Measurements from ENCODE around the gene TCF7L2. TPM values are rescaled to one million over a fixed set of nuclear protein-coding genes. Genes with fewer than 3 reads are reported as not detected.
"Not testable (repeated sequence)": the region's sequence is repeated elsewhere in the genome, so short reads cannot be mapped to it uniquely, and the experiment has no call there.

The TCF7L2 gene
- total and polyA plus RNA-seq, 12 donors = 8.7 to 24.7 (median 14.8) TPM

DNA sequence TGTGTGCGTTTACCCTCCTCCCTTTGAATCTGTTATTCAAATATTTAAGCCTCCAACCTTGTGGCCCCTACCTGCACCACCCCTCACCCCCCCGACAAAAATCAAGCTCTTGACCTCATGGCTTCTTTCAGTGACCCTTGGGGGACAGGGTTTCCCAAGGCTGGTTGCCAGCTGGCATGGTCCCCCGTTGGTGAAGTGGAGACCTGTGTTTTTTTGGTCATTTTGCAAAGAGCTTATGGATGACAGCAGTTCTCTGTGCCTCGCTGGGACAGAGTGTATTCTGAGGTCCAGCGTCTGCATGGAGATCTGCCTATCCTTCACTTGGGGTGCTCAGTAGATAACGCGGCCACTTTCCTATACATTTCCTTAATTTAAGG, 111.0 kb downstream of the TCF7L2 start:
- DNase-seq = no peak
- intact Hi-C loops (cut with DNase I) = no loop called here
- H3K9me3 ChIP-seq (replicated peaks in 1 of 3) = no peaks in the 10 kb centered on the region
- H3K27me3 ChIP-seq = no peaks in the 10 kb centered on the region
- H3K36me3 ChIP-seq (replicated peaks in 1 of 2) = no peaks in the 10 kb centered on the region
- H3K4me3 ChIP-seq = no peak overlapping the region
- peaks cover 9 to 43% of the 10 kb centered on the region in 2 donors for H3K4me1 ChIP-seq (replicated peaks in 1 of 2)
- no peak for TF ChIP-seq POLR2A (IDR thresholded peaks at IDR 0.05)
- TF ChIP-seq, protein P1, sequence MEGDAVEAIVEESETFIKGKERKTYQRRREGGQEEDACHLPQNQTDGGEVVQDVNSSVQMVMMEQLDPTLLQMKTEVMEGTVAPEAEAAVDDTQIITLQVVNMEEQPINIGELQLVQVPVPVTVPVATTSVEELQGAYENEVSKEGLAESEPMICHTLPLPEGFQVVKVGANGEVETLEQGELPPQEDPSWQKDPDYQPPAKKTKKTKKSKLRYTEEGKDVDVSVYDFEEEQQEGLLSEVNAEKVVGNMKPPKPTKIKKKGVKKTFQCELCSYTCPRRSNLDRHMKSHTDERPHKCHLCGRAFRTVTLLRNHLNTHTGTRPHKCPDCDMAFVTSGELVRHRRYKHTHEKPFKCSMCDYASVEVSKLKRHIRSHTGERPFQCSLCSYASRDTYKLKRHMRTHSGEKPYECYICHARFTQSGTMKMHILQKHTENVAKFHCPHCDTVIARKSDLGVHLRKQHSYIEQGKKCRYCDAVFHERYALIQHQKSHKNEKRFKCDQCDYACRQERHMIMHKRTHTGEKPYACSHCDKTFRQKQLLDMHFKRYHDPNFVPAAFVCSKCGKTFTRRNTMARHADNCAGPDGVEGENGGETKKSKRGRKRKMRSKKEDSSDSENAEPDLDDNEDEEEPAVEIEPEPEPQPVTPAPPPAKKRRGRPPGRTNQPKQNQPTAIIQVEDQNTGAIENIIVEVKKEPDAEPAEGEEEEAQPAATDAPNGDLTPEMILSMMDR (IDR thresholded peaks at IDR 0.05) = no peak
- WGBS, 4 donors = 81 to 89% (median 84%) methylated on average over 7 of the region's 7 CpGs
- H3K27ac ChIP-seq = peak overlapping the region in 2 of 5 donors; percentile 19 to 66

GRCh38 chr10:113061557-113061956, 111.5 kb downstream of the TCF7L2 start:
- H3K27me3 ChIP-seq = no peaks in the 10 kb centered on the region
- WGBS, 4 donors = 80 to 92% (median 86%) methylated on average over 10 of the region's 10 CpGs
- intact Hi-C loops (cut with DNase I) = no loop called here
- H3K9me3 ChIP-seq (replicated peaks in 1 of 3) = no peaks in the 10 kb centered on the region
- no peak overlapping the region for H3K4me3 ChIP-seq
- TF ChIP-seq, protein P1 (IDR thresholded peaks at IDR 0.05) = no peak
- no peak for TF ChIP-seq POLR2A (IDR thresholded peaks at IDR 0.05)
- DNase-seq = peak in 1 of 7 donors; percentile 30
- H3K27ac ChIP-seq = no peak overlapping the region
- peaks cover 9 to 43% of the 10 kb centered on the region in 2 donors for H3K4me1 ChIP-seq (replicated peaks in 1 of 2)
- no peaks in the 10 kb centered on the region for H3K36me3 ChIP-seq (replicated peaks in 1 of 2)

DNA sequence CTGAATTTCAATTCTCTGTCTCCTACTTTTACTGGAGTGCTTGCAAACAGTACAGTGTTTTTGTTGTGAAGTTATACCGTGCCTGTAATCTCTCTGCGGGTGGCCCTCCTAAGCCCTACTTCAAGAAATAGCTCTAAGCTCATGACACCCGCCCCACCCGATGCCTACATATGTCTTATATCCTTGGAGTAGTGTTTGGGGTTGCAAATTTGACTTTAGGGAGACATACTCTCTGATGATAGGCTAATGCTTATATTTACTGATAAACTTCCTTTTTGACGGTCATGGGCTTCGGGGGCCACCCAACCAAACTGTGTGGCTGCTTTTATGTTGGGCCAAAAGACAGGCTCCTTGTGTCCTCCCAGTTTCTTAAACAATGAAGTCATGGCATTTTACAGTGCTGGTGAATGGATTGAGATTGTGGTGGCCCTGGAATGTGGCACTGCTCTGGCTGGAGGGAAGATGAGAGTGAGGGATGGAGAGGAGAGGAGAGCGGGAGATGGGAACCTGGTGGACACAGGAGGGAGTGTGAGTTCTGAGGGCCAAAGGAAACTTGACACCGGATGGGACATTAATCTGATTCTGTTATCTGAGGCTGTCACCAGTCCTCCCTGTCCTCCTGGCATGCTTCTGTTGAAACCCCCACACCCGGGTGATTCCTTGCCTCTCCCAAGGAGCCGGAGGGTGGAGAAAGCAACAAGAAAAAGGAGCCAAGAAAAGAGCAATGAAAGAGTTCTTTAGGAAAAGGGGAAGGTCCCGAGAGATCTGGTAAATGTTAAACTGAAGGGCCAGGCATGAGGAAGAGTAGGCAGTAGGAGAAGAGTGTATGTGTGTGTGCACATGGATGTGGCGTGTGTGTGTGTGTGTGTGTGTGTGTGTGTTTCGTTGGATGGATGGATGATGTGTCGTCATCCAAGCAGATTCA, 113.3 kb downstream of the TCF7L2 start:
- 73 to 78% (median 75%) methylated on average over 14 of the region's 14 CpGs for WGBS, 4 donors
- H3K4me1 ChIP-seq (replicated peaks in 1 of 2) = peaks cover 13 to 58% of the 10 kb centered on the region in 2 donors
- DNase-seq = peak in 1 of 7 donors; percentile 47
- intact Hi-C loops (cut with DNase I) = no loop called here
- no peaks in the 10 kb centered on the region for H3K27me3 ChIP-seq
- no peak for TF ChIP-seq POLR2A (IDR thresholded peaks at IDR 0.05)
- TF ChIP-seq, protein P1 (IDR thresholded peaks at IDR 0.05) = peak in 3 of 6 experiments; percentile 16 to 24 (median 19)
- no peak overlapping the region for H3K27ac ChIP-seq
- H3K36me3 ChIP-seq (replicated peaks in 1 of 2) = no peaks in the 10 kb centered on the region
- H3K4me3 ChIP-seq = no peak overlapping the region
- no peaks in the 10 kb centered on the region for H3K9me3 ChIP-seq (replicated peaks in 1 of 3)

DNA sequence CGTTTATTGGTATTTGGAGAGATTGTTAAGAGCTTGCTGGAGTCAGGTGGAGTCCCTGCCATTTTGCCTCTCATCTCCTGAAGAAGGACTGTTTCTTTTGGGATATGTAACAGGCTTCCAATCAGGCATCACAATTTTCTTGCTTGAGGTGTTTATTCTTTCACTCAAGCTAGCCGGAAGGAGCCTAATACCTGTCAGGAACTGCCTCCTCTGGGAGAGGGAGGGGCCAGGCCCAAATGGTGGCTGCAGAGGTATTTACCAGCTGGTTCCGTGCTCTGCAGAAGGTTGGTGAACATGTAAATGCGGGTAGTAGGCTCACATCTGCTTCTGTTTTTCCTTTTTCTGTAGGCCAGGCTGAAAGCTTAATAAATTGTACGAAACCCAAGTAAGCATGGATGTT, 114.0 kb downstream of the TCF7L2 start:
- Histone ChIP-seq H3K27me3 (no peaks in the 10 kb centered on the region), H3K9me3 (replicated peaks in 1 of 3) (no peaks in the 10 kb centered on the region), H3K4me3 (no peak overlapping the region), H3K27ac (no peak overlapping the region), H3K4me1 (replicated peaks in 1 of 2) (peaks cover 8 to 51% of the 10 kb centered on the region in 2 donors), H3K36me3 (replicated peaks in 1 of 2) (no peaks in the 10 kb centered on the region)
- intact Hi-C loops (cut with DNase I) = no loop called here
- DNase-seq = peak in 1 of 7 donors; percentile 34
- WGBS, 4 donors = 96 to 98% (median 97%) methylated on average over 5 of the region's 5 CpGs
- TF ChIP-seq, protein P1 (IDR thresholded peaks at IDR 0.05) = no peak
- no peak for TF ChIP-seq POLR2A (IDR thresholded peaks at IDR 0.05)

DNA sequence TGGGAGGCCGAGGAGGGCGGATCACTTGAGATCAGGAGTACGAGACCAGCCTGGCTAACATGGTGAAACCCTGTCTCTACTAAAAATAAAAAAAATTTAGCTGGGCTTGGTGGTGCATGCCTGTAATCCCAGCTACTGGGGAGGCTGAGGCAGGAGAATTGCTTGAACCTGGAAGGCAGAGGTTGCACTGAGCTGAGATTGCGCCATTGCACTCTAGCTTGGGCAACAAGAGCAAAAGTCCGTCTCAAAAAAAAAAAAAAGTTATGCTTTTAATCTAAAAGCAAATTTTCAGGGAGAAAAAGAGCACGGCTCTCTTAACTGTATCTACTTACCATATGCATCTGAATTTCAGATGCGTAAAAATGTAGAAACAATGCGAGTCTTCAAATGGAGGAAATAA, 116.1 kb downstream of the TCF7L2 start:
- H3K27me3 ChIP-seq; intact Hi-C loops (cut with DNase I); H3K4me3 ChIP-seq; H3K36me3 ChIP-seq (replicated peaks in 1 of 2); H3K27ac ChIP-seq; H3K9me3 ChIP-seq (replicated peaks in 1 of 3); DNase-seq: not testable (repeated sequence)
- WGBS, 4 donors = 94 to 96% (median 95%) methylated on average over 8 of the region's 8 CpGs
- peaks cover 4 to 34% of the 10 kb centered on the region in 2 donors for H3K4me1 ChIP-seq (replicated peaks in 1 of 2)

Measured in adrenal gland (tissue), 12 donors.